ENCODE data around the gene ENAH. TPM values are rescaled to one million over a fixed set of nuclear protein-coding genes. Genes with fewer than 3 reads are reported as not detected.

ENAH gene
- polyA plus RNA-seq, 1 donor (not counting 4 experiments of a cell fraction or from before 2014, with no cell fraction given): 61.0 TPM

GRCh38 chr1:225595452-225595851 is 57.5 kb downstream of the ENAH start:
- H3K9me1 ChIP-seq (ENCODE audit: control insufficient read depth, extremely low read depth, insufficient read depth, low read length): no peaks in the 10 kb centered on the region

DNA sequence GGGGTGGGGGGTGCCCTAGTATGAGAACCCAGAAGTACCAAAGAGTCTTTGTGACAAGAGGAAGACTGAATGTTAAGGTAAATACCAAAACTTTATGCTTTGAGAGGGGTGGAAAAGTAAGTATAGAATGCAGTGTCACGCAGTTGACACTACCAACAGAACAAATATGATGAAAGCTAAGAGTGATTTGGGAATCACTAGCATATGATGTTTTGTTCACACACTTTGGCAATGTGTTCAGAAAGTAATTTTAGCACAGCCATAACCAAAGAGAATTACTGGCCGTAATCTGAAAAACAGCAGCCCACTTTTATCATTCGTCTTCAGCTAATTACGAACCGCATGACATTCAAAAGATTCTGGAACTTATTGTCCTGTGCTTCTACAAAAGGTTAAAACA is 59.5 kb downstream of the ENAH start:
- Histone ChIP-seq H3K9me1 (ENCODE audit: control insufficient read depth, extremely low read depth, insufficient read depth, low read length) (no peaks in the 10 kb centered on the region), H3K4me1 (ENCODE audit: control insufficient read depth, extremely low read depth, insufficient read depth, low read length) (peaks cover 13% of the 10 kb centered on the region), H3K27ac (ENCODE audit: control insufficient read depth, insufficient read depth, low read length) (no peak overlapping the region), H3K4me3 (ENCODE audit: control insufficient read depth in 2 of 3, extremely low read depth in 1 of 3, insufficient read depth in 2 of 3, low read depth in 1 of 3, low read length in 3 of 3) (no peak overlapping the region), H3K9ac (ENCODE audit: control insufficient read depth, extremely low read depth, insufficient read depth, low read length) (no peak overlapping the region), H3K4me2 (ENCODE audit: control insufficient read depth, extremely low read depth, insufficient read depth, low read depth, low read length) (no peak overlapping the region), H4K20me1 (ENCODE audit: control insufficient read depth, extremely low read depth, insufficient read depth, low read length) (no peaks in the 10 kb centered on the region), H3K36me3 (ENCODE audit: control insufficient read depth in 2 of 2, extremely low read depth in 1 of 2, insufficient read depth in 2 of 2, low read length in 2 of 2) (no peaks in the 10 kb centered on the region), H3K9me3 (ENCODE audit: control insufficient read depth, low read depth, low read length) (no peaks in the 10 kb centered on the region), H2AFZ (ENCODE audit: control insufficient read depth, low read length) (no peak overlapping the region), H3K27me3 (ENCODE audit: control insufficient read depth, extremely low read depth, insufficient read depth, low read length) (no peaks in the 10 kb centered on the region), H3K79me2 (ENCODE audit: control insufficient read depth, insufficient read depth, low read length) (peaks cover 32% of the 10 kb centered on the region)
- dilution Hi-C loops (cut with MboI; ENCODE audit: extremely low pct_ligation_motif_present, low sequenced_read_pairs): no loop called here
- TF ChIP-seq, protein P1, sequence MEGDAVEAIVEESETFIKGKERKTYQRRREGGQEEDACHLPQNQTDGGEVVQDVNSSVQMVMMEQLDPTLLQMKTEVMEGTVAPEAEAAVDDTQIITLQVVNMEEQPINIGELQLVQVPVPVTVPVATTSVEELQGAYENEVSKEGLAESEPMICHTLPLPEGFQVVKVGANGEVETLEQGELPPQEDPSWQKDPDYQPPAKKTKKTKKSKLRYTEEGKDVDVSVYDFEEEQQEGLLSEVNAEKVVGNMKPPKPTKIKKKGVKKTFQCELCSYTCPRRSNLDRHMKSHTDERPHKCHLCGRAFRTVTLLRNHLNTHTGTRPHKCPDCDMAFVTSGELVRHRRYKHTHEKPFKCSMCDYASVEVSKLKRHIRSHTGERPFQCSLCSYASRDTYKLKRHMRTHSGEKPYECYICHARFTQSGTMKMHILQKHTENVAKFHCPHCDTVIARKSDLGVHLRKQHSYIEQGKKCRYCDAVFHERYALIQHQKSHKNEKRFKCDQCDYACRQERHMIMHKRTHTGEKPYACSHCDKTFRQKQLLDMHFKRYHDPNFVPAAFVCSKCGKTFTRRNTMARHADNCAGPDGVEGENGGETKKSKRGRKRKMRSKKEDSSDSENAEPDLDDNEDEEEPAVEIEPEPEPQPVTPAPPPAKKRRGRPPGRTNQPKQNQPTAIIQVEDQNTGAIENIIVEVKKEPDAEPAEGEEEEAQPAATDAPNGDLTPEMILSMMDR (optimal IDR thresholded peaks at IDR 0.05 in 1 of 3, IDR thresholded peaks at IDR 0.05 in 1 of 3, conservative IDR thresholded peaks at IDR 0.05 in 1 of 3; ENCODE audit: extremely low read depth in 1 of 3, insufficient read depth in 2 of 3, low read length in 3 of 3): no peak
- TF ChIP-seq EZH2 (IDR thresholded peaks at IDR 0.05; ENCODE audit: low read length): no peak
- DNase-seq (ENCODE audit: low read depth, low spot score) (no peak), FAIRE-seq (no peak)

More at GRCh38 chr1:225595452-225595851, 57.5 kb downstream of the ENAH start:
- no peak overlapping the region for H3K27ac ChIP-seq (ENCODE audit: control insufficient read depth, insufficient read depth, low read length)
- DNase-seq (ENCODE audit: low read depth, low spot score) (no peak), FAIRE-seq (no peak)
- H3K9ac ChIP-seq (ENCODE audit: control insufficient read depth, extremely low read depth, insufficient read depth, low read length): no peak overlapping the region
- H2AFZ ChIP-seq (ENCODE audit: control insufficient read depth, low read length): no peak overlapping the region
- no peaks in the 10 kb centered on the region for H4K20me1 ChIP-seq (ENCODE audit: control insufficient read depth, extremely low read depth, insufficient read depth, low read length)
- H3K9me3 ChIP-seq (ENCODE audit: control insufficient read depth, low read depth, low read length): no peaks in the 10 kb centered on the region
- H3K4me2 ChIP-seq (ENCODE audit: control insufficient read depth, extremely low read depth, insufficient read depth, low read depth, low read length): no peak overlapping the region
- dilution Hi-C loops (cut with MboI; ENCODE audit: extremely low pct_ligation_motif_present, low sequenced_read_pairs): no loop called here
- H3K4me3 ChIP-seq (ENCODE audit: control insufficient read depth in 2 of 3, extremely low read depth in 1 of 3, insufficient read depth in 2 of 3, low read depth in 1 of 3, low read length in 3 of 3): no peak overlapping the region
- H3K79me2 ChIP-seq (ENCODE audit: control insufficient read depth, insufficient read depth, low read length): peaks cover 29% of the 10 kb centered on the region
- TF ChIP-seq, protein P1 (optimal IDR thresholded peaks at IDR 0.05 in 1 of 3, IDR thresholded peaks at IDR 0.05 in 1 of 3, conservative IDR thresholded peaks at IDR 0.05 in 1 of 3; ENCODE audit: extremely low read depth in 1 of 3, insufficient read depth in 2 of 3, low read length in 3 of 3): no peak
- TF ChIP-seq EZH2 (IDR thresholded peaks at IDR 0.05; ENCODE audit: low read length): no peak
- no peaks in the 10 kb centered on the region for H3K36me3 ChIP-seq (ENCODE audit: control insufficient read depth in 2 of 2, extremely low read depth in 1 of 2, insufficient read depth in 2 of 2, low read length in 2 of 2)
- H3K27me3 ChIP-seq (ENCODE audit: control insufficient read depth, extremely low read depth, insufficient read depth, low read length): no peaks in the 10 kb centered on the region
- peaks cover 13% of the 10 kb centered on the region for H3K4me1 ChIP-seq (ENCODE audit: control insufficient read depth, extremely low read depth, insufficient read depth, low read length)
